ENCODE measurements around the gene OR2B2.
"Not testable (repeated sequence)": the region's sequence is repeated elsewhere in the genome, so short reads cannot be mapped to it uniquely, and the experiment has no call there.

GRCh38 chr6:27929930-27930329 lies 17.7 kb upstream of the OR2B2 start:
- not testable (repeated sequence) for TF ChIP-seq EZH2 (IDR thresholded peaks at IDR 0.05; ENCODE audit: low read length)
- TF ChIP-seq, protein P1, sequence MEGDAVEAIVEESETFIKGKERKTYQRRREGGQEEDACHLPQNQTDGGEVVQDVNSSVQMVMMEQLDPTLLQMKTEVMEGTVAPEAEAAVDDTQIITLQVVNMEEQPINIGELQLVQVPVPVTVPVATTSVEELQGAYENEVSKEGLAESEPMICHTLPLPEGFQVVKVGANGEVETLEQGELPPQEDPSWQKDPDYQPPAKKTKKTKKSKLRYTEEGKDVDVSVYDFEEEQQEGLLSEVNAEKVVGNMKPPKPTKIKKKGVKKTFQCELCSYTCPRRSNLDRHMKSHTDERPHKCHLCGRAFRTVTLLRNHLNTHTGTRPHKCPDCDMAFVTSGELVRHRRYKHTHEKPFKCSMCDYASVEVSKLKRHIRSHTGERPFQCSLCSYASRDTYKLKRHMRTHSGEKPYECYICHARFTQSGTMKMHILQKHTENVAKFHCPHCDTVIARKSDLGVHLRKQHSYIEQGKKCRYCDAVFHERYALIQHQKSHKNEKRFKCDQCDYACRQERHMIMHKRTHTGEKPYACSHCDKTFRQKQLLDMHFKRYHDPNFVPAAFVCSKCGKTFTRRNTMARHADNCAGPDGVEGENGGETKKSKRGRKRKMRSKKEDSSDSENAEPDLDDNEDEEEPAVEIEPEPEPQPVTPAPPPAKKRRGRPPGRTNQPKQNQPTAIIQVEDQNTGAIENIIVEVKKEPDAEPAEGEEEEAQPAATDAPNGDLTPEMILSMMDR (optimal IDR thresholded peaks at IDR 0.05 in 1 of 3, IDR thresholded peaks at IDR 0.05 in 1 of 3, conservative IDR thresholded peaks at IDR 0.05 in 1 of 3; ENCODE audit: extremely low read depth in 1 of 3, insufficient read depth in 2 of 3, low read length in 3 of 3) = not testable (repeated sequence)

Measured in keratinocyte (primary cell).